ENCODE measurements around the gene KIAA0408. TPM values are rescaled to one million over a fixed set of nuclear protein-coding genes. Genes with fewer than 3 reads are reported as not detected.
"Not testable (repeated sequence)": the region's sequence is repeated elsewhere in the genome, so short reads cannot be mapped to it uniquely, and the experiment has no call there.

Gene KIAA0408
- polyA plus RNA-seq, 1 donor from 2014 or later, result 156 TPM

DNA sequence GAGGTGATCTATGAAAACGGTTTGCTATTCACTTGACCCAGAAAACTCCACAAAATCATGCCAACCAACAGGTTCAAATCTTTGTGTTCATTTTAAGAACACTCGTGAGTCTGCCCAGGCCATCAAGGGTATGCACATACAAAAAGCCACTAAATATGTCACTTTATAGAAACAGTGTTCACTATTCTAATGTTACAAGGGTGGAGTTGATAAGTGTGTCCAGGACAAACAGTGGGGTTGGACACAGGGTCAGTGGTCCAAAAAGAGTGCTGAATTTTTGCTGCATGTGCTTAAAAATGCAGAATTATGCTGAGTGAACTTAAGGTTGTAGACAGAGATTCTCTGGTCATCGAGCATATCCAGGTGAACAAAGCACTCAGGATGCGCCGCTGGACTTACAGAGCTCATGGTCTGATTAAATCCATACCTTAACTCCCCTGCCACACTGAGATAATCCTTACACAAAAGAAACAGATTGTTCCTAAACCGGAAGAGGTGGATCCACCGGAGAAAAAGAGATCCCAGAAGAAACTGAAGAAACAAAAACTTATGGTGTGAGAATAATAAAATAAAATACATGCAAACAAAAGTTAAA, 23.5 kb downstream of the KIAA0408 start:
- Histone ChIP-seq H3K36me3 (ENCODE audit: insufficient read depth, low read length) (no peaks in the 10 kb centered on the region), H4K20me1 (ENCODE audit: insufficient read depth) (no peaks in the 10 kb centered on the region), H3K27me3 (ENCODE audit: insufficient read depth, low read depth, low read length) (no peaks in the 10 kb centered on the region), H3K9me3 (ENCODE audit: low read length) (no peaks in the 10 kb centered on the region), H3K9me2 (ENCODE audit: insufficient read depth, low read length) (no peaks in the 10 kb centered on the region), H3K4me3 (ENCODE audit: low read length) (no peak overlapping the region), H3K79me2 (replicated peaks; ENCODE audit: insufficient read depth, low read length) (no peaks in the 10 kb centered on the region), H3F3A (ENCODE audit: insufficient read depth, low read length, poor library complexity, severe bottlenecking) (no peaks in the 10 kb centered on the region), H3K4me2 (ENCODE audit: low read length) (no peak overlapping the region), H3K9ac (ENCODE audit: low read length) (no peak overlapping the region), H2AFZ (ENCODE audit: low read depth, low read length) (no peak overlapping the region), H3K27ac (ENCODE audit: low read length) (no peak overlapping the region)
- TF ChIP-seq, protein P1, sequence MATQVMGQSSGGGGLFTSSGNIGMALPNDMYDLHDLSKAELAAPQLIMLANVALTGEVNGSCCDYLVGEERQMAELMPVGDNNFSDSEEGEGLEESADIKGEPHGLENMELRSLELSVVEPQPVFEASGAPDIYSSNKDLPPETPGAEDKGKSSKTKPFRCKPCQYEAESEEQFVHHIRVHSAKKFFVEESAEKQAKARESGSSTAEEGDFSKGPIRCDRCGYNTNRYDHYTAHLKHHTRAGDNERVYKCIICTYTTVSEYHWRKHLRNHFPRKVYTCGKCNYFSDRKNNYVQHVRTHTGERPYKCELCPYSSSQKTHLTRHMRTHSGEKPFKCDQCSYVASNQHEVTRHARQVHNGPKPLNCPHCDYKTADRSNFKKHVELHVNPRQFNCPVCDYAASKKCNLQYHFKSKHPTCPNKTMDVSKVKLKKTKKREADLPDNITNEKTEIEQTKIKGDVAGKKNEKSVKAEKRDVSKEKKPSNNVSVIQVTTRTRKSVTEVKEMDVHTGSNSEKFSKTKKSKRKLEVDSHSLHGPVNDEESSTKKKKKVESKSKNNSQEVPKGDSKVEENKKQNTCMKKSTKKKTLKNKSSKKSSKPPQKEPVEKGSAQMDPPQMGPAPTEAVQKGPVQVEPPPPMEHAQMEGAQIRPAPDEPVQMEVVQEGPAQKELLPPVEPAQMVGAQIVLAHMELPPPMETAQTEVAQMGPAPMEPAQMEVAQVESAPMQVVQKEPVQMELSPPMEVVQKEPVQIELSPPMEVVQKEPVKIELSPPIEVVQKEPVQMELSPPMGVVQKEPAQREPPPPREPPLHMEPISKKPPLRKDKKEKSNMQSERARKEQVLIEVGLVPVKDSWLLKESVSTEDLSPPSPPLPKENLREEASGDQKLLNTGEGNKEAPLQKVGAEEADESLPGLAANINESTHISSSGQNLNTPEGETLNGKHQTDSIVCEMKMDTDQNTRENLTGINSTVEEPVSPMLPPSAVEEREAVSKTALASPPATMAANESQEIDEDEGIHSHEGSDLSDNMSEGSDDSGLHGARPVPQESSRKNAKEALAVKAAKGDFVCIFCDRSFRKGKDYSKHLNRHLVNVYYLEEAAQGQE (IDR thresholded peaks at IDR 0.05; ENCODE audit: borderline replicate concordance), result no peak
- TF ChIP-seq MXI1 (conservative IDR thresholded peaks at IDR 0.05; ENCODE audit: poor library complexity, severe bottlenecking) (no peak), SMC3 (conservative IDR thresholded peaks at IDR 0.05; ENCODE audit: poor library complexity) (no peak), EZH2 (IDR thresholded peaks at IDR 0.05; ENCODE audit: borderline replicate concordance, insufficient read depth, low read length, poor library complexity, severe bottlenecking) (no peak), EP300 (conservative IDR thresholded peaks at IDR 0.05; ENCODE audit: poor library complexity, severe bottlenecking) (no peak), TAF1 (IDR thresholded peaks at IDR 0.05; ENCODE audit: low read depth) (no peak), POLR2AphosphoS5 (IDR thresholded peaks at IDR 0.05) (no peak), RAD21 (conservative IDR thresholded peaks at IDR 0.05) (no peak)
- TF ChIP-seq, protein P2, sequence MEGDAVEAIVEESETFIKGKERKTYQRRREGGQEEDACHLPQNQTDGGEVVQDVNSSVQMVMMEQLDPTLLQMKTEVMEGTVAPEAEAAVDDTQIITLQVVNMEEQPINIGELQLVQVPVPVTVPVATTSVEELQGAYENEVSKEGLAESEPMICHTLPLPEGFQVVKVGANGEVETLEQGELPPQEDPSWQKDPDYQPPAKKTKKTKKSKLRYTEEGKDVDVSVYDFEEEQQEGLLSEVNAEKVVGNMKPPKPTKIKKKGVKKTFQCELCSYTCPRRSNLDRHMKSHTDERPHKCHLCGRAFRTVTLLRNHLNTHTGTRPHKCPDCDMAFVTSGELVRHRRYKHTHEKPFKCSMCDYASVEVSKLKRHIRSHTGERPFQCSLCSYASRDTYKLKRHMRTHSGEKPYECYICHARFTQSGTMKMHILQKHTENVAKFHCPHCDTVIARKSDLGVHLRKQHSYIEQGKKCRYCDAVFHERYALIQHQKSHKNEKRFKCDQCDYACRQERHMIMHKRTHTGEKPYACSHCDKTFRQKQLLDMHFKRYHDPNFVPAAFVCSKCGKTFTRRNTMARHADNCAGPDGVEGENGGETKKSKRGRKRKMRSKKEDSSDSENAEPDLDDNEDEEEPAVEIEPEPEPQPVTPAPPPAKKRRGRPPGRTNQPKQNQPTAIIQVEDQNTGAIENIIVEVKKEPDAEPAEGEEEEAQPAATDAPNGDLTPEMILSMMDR (IDR thresholded peaks at IDR 0.05; ENCODE audit: poor library complexity, severe bottlenecking), result no peak

DNA sequence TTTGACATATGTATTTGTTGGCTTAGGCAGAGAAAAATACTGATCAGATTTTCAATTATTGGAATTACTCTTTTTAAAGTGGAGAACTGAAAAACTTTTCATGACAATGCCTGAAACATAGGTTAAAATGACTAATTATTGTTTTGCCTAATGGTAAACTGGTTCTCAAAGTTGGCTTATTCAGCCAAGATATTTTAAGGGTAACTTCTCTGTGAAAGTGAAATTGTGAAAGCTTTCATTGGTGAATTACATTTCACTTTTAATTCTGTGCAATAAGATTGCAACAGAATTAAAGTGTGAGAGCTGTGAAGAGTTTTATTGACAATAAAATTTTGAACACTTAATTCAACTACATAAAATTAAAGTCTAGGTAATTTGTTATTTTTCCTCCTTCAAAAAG, 24.5 kb downstream of the KIAA0408 start:
- Histone ChIP-seq H3K79me2 (replicated peaks; ENCODE audit: insufficient read depth, low read length) (no peaks in the 10 kb centered on the region), H3K27me3 (ENCODE audit: insufficient read depth, low read depth, low read length) (no peaks in the 10 kb centered on the region), H3K9ac (ENCODE audit: low read length) (no peak overlapping the region), H3F3A (ENCODE audit: insufficient read depth, low read length, poor library complexity, severe bottlenecking) (no peaks in the 10 kb centered on the region), H3K36me3 (ENCODE audit: insufficient read depth, low read length) (no peaks in the 10 kb centered on the region), H2AFZ (ENCODE audit: low read depth, low read length) (no peak overlapping the region), H3K27ac (ENCODE audit: low read length) (no peak overlapping the region), H3K4me2 (ENCODE audit: low read length) (no peak overlapping the region), H3K9me2 (ENCODE audit: insufficient read depth, low read length) (no peaks in the 10 kb centered on the region), H3K9me3 (ENCODE audit: low read length) (no peaks in the 10 kb centered on the region), H3K4me3 (ENCODE audit: low read length) (no peak overlapping the region), H4K20me1 (ENCODE audit: insufficient read depth) (no peaks in the 10 kb centered on the region)
- TF ChIP-seq, protein P1 (IDR thresholded peaks at IDR 0.05; ENCODE audit: borderline replicate concordance), result no peak
- TF ChIP-seq RAD21 (conservative IDR thresholded peaks at IDR 0.05) (no peak), EP300 (conservative IDR thresholded peaks at IDR 0.05; ENCODE audit: poor library complexity, severe bottlenecking) (no peak), SMC3 (conservative IDR thresholded peaks at IDR 0.05; ENCODE audit: poor library complexity) (no peak), POLR2AphosphoS5 (IDR thresholded peaks at IDR 0.05) (no peak), TAF1 (IDR thresholded peaks at IDR 0.05; ENCODE audit: low read depth) (no peak), MXI1 (conservative IDR thresholded peaks at IDR 0.05; ENCODE audit: poor library complexity, severe bottlenecking) (no peak), EZH2 (IDR thresholded peaks at IDR 0.05; ENCODE audit: borderline replicate concordance, insufficient read depth, low read length, poor library complexity, severe bottlenecking) (no peak)
- TF ChIP-seq, protein P2 (IDR thresholded peaks at IDR 0.05; ENCODE audit: poor library complexity, severe bottlenecking), result no peak

DNA sequence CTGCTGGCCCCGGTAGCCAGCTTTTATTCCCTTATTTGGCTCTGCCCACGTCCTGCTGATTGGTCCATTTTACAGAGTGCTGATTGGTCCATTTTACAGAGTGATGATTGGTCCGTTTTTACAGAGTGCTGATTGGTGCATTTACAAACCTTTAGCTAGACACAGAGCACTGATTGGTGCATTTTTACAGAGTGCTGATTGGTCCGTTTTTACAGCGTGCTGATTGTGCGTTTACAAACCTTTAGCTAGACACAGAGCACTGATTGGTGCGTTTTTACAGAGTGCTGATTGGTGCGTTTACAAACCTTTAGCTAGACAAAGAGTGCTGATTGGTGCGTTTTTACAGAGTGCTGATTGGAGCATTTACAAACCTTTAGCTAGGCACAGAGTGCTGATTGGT, 30.6 kb downstream of the KIAA0408 start:
- H3K9me3 ChIP-seq (ENCODE audit: low read length); H3K36me3 ChIP-seq (ENCODE audit: insufficient read depth, low read length); H3K4me2 ChIP-seq (ENCODE audit: low read length); H3F3A ChIP-seq (ENCODE audit: insufficient read depth, low read length, poor library complexity, severe bottlenecking); H3K9ac ChIP-seq (ENCODE audit: low read length); H4K20me1 ChIP-seq (ENCODE audit: insufficient read depth); H3K4me3 ChIP-seq (ENCODE audit: low read length); H3K9me2 ChIP-seq (ENCODE audit: insufficient read depth, low read length); H2AFZ ChIP-seq (ENCODE audit: low read depth, low read length); H3K27ac ChIP-seq (ENCODE audit: low read length); H3K79me2 ChIP-seq (replicated peaks; ENCODE audit: insufficient read depth, low read length); H3K27me3 ChIP-seq (ENCODE audit: insufficient read depth, low read depth, low read length): not testable (repeated sequence)
